ENCODE data around the gene COL6A1.

- TF ChIP-seq POLR2A (IDR thresholded peaks at IDR 0.05): no peak
- no peak for TF ChIP-seq CTCF (IDR thresholded peaks at IDR 0.05)
Observed at GRCh38 chr21:45976701-45977311, 4.8 kb upstream of the COL6A1 start.
